ENCODE results near the gene MAP3K2. TPM values are rescaled to one million over a fixed set of nuclear protein-coding genes. Genes with fewer than 3 reads are reported as not detected.

Gene MAP3K2
- total RNA-seq, 3 donors from 2014 or later (not counting 1 experiment from before 2014, with no cell fraction given): 99.4 to 109 (median 106) TPM

GRCh38 chr2:127305990-127306585 is 81.7 kb downstream of the MAP3K2 start:
- intact Hi-C loops (cut with micrococcal nuclease): no loop called here
- H3K9me3 Mint-ChIP-seq: no peaks in the 10 kb centered on the region

GRCh38 chr2:127302168-127302567 is 85.6 kb downstream of the MAP3K2 start:
- H3K4me3 Mint-ChIP-seq: no peak overlapping the region
- Histone ChIP-seq H3K9me3 (ENCODE audit: control insufficient read depth, insufficient read depth, low read length) (no peaks in the 10 kb centered on the region), H3K4me3 (ENCODE audit: low read length) (no peak overlapping the region), H3K27ac (ENCODE audit: low read length) (no peak overlapping the region), H3K27me3 (ENCODE audit: control insufficient read depth, insufficient read depth, low read length) (no peaks in the 10 kb centered on the region), H3K4me1 (ENCODE audit: control insufficient read depth, insufficient read depth, low read length) (no peaks in the 10 kb centered on the region), H3K36me3 (ENCODE audit: control insufficient read depth, insufficient read depth, low read length) (peaks cover 17% of the 10 kb centered on the region)
- no peak for ATAC-seq
- no peak for TF ChIP-seq CTCF (IDR thresholded peaks at IDR 0.05)
- H3K9me3 Mint-ChIP-seq: no peaks in the 10 kb centered on the region
- H3K27ac Mint-ChIP-seq: no peak overlapping the region
- intact Hi-C loops (cut with micrococcal nuclease): no loop called here
- H3K4me1 Mint-ChIP-seq: no peaks in the 10 kb centered on the region
- DNase-seq: no peak
- 100% methylated on average over 1 of the region's 1 CpG for WGBS (ENCODE audit: insufficient coverage)
- peaks cover 10% of the 10 kb centered on the region for H3K36me3 Mint-ChIP-seq
- H3K27me3 Mint-ChIP-seq (ENCODE audit: low read depth in 2 of 2): no peaks in the 10 kb centered on the region

More at GRCh38 chr2:127305990-127306585, 81.7 kb downstream of the MAP3K2 start:
- no peaks in the 10 kb centered on the region for H3K27me3 ChIP-seq (ENCODE audit: control insufficient read depth, insufficient read depth, low read length)
- no peak for TF ChIP-seq CTCF (IDR thresholded peaks at IDR 0.05)
- H3K36me3 Mint-ChIP-seq: peaks cover 10% of the 10 kb centered on the region
- no peak for ATAC-seq
- H3K4me3 ChIP-seq (ENCODE audit: low read length): no peak overlapping the region
- 96% methylated on average over 3 of the region's 4 CpGs for WGBS (ENCODE audit: insufficient coverage)
- no peak for DNase-seq
- H3K9me3 ChIP-seq (ENCODE audit: control insufficient read depth, insufficient read depth, low read length): no peaks in the 10 kb centered on the region
- peaks cover 37% of the 10 kb centered on the region for H3K36me3 ChIP-seq (ENCODE audit: control insufficient read depth, insufficient read depth, low read length)
- H3K27me3 Mint-ChIP-seq (ENCODE audit: low read depth in 2 of 2): no peaks in the 10 kb centered on the region
- no peak overlapping the region for H3K27ac Mint-ChIP-seq
- no peaks in the 10 kb centered on the region for H3K4me1 Mint-ChIP-seq
- no peak overlapping the region for H3K27ac ChIP-seq (ENCODE audit: low read length)
- no peak overlapping the region for H3K4me3 Mint-ChIP-seq
- H3K4me1 ChIP-seq (ENCODE audit: control insufficient read depth, insufficient read depth, low read length): no peaks in the 10 kb centered on the region

GRCh38 chr2:127293748-127294562 is 93.8 kb downstream of the MAP3K2 start, which contains the start of gene ERCC3:
Gene ERCC3 (minus strand): TSS chr2:127294144. CDS start chr2:127294081, 63 bp downstream.
- H3K36me3 Mint-ChIP-seq: peaks cover 4% of the 10 kb centered on the region
- Histone ChIP-seq H3K27me3 (ENCODE audit: control insufficient read depth, insufficient read depth, low read length) (no peaks in the 10 kb centered on the region), H3K27ac (ENCODE audit: low read length) (peak within 1 kb of the TSS; percentile 71), H3K36me3 (ENCODE audit: control insufficient read depth, insufficient read depth, low read length) (peaks cover 28% of the 10 kb centered on the region), H3K4me3 (ENCODE audit: low read length) (peak within 1 kb of the TSS; percentile 85), H3K4me1 (ENCODE audit: control insufficient read depth, insufficient read depth, low read length) (peaks cover 18% of the 10 kb centered on the region), H3K9me3 (ENCODE audit: control insufficient read depth, insufficient read depth, low read length) (no peaks in the 10 kb centered on the region)
- no peaks in the 10 kb centered on the region for H3K27me3 Mint-ChIP-seq (ENCODE audit: low read depth in 2 of 2)
- WGBS (ENCODE audit: insufficient coverage): under 1% methylated on average over 55 of the region's 55 CpGs
- peak within 1 kb of the TSS; percentile 100 for H3K4me3 Mint-ChIP-seq
- no peak for TF ChIP-seq CTCF (IDR thresholded peaks at IDR 0.05)
- H3K9me3 Mint-ChIP-seq: no peaks in the 10 kb centered on the region
- intact Hi-C loops (cut with micrococcal nuclease): no loop called here
- H3K27ac Mint-ChIP-seq: peak within 1 kb of the TSS; percentile 93 to 96
- DNase-seq: peak; percentile 76 to 89
- H3K4me1 Mint-ChIP-seq: peaks cover 22 to 35% of the 10 kb centered on the region in 2 donors
- peak; percentile 92 to 97 (median 97) for ATAC-seq

Measured in natural killer cell (primary cell).